ENCODE data around the gene ZMYM3.

ZMYM3 gene

GRCh38 chrX:71210816-71211215, 43.1 kb downstream of the ZMYM3 start:
- no peak for DNase-seq

GRCh38 chrX:71199252-71200008, 54.5 kb downstream of the ZMYM3 start:
- no peak for DNase-seq

- DNase-seq = no peak
Observed at GRCh38 chrX:71198066-71198465, 55.9 kb downstream of the ZMYM3 start.

- no peak for DNase-seq
Observed at GRCh38 chrX:71195964-71196649, 57.8 kb downstream of the ZMYM3 start.

- no peak for DNase-seq
Observed at GRCh38 chrX:71191248-71191647, 62.7 kb downstream of the ZMYM3 start.

Data from EL (cell line).